GM20000 (cell line): ENCODE measurements around the gene DENND1C.
A peak's percentile ranks its signal among the peaks of the same experiment; 100 is the strongest.

Experiments used
- DNase-seq: peaks from one replicate; pipeline ENCODE4 v3.0.0; 2012; ENCODE audit warnings: low spot score
- TF ChIP-seq, protein P1 (sequence below): IDR thresholded peaks from 2 replicates; pipeline ENCODE4 v1.5.1; 2012; ENCODE audit warnings: mild to moderate bottlenecking, control low read depth; ENCODE audit errors: extremely low read depth, missing control alignments

The DENND1C gene

DNA sequence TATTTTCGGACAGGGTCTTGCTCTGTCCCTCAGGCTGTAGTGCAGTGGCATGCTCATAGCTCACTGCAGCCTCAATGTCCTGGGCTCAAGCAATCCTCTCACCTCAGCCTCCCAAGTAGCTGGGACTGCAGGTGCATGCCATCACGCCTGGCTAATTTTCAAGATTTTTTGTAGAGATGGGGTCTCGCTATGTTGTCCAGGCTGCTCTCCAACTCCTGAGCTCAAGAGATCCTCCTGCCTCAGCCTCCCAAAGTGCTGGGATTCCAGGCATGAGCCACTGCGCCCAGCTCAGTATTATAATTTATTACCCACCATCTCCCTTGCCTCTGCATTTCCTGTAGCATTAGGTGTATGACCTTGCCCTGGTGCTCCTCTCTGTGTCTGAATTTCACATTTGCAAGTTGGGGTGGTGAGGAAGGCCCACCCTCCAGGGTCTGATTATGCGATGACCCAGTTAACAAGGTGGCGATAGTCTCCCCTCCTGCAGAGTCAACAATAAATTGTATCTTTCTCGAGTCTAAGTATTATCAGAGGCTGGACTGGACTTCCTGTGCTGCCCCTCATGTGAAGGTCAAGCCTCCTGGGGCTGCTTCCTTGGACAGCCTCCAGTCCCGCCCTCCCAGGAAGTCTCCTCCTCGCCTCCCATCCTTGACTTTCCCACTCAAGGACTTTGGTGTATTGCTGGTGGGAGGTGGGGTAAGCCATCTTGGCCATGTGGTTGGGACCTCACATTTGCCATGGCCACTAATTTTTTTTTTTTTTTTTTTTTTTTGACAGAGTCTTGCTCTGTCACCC, 22.0 kb upstream of the DENND1C start:
- peak; percentile 7 for DNase-seq
- TF ChIP-seq, protein P1, sequence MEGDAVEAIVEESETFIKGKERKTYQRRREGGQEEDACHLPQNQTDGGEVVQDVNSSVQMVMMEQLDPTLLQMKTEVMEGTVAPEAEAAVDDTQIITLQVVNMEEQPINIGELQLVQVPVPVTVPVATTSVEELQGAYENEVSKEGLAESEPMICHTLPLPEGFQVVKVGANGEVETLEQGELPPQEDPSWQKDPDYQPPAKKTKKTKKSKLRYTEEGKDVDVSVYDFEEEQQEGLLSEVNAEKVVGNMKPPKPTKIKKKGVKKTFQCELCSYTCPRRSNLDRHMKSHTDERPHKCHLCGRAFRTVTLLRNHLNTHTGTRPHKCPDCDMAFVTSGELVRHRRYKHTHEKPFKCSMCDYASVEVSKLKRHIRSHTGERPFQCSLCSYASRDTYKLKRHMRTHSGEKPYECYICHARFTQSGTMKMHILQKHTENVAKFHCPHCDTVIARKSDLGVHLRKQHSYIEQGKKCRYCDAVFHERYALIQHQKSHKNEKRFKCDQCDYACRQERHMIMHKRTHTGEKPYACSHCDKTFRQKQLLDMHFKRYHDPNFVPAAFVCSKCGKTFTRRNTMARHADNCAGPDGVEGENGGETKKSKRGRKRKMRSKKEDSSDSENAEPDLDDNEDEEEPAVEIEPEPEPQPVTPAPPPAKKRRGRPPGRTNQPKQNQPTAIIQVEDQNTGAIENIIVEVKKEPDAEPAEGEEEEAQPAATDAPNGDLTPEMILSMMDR, result no peak

DNA sequence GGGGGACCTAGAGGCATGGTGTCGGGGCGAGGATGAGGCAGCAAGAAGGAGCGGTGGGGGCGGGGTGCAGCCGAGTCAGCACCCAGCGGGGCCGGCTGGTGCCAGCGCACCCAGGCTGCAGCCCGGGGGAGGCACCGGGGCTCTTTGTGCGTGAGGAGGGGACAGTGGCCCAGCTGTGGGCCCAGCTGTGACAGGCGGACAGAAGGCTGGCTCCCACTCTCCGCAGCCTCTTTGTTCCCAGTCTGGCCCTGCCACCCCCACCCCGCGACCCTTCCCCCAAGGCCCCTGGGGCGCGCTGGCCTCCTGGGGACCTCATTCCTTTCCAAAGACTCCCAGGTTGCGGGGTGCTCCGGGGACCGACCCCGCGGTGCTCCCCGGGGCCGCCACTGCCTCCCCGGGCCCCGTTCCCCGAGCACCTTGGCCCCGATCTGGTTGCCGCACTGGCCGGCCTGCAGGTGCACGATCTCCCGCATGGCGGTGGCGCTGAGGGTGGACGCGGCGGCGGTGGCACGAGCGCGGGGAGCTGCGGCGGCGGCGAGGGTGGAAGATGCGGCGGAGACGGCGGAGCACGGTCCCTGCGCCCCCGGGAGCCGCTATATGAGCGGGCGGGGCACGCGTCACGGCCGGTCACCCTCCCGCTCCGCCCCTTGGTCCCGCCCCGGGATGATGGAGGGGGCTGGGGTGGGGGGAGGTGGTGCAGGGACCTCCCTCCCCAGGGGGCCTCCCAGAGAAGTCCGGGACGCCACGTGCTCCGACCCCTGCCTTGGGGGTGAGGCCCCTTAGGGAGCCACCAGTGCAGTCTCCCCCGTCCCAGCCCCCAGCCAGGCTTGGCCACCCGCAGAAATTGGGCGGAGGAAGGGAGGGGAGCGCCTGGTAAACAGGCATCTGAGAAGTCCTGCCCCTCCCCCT, 20.4 kb upstream of the DENND1C start, which contains the start of gene TUBB4A:
TUBB4A (minus strand) TSS at position 570 of the 909 bp plus-strand sequence; CDS start at position 473, 97 bp downstream.
- peak; percentile 85 for DNase-seq
- TF ChIP-seq, protein P1, result no peak

DNA sequence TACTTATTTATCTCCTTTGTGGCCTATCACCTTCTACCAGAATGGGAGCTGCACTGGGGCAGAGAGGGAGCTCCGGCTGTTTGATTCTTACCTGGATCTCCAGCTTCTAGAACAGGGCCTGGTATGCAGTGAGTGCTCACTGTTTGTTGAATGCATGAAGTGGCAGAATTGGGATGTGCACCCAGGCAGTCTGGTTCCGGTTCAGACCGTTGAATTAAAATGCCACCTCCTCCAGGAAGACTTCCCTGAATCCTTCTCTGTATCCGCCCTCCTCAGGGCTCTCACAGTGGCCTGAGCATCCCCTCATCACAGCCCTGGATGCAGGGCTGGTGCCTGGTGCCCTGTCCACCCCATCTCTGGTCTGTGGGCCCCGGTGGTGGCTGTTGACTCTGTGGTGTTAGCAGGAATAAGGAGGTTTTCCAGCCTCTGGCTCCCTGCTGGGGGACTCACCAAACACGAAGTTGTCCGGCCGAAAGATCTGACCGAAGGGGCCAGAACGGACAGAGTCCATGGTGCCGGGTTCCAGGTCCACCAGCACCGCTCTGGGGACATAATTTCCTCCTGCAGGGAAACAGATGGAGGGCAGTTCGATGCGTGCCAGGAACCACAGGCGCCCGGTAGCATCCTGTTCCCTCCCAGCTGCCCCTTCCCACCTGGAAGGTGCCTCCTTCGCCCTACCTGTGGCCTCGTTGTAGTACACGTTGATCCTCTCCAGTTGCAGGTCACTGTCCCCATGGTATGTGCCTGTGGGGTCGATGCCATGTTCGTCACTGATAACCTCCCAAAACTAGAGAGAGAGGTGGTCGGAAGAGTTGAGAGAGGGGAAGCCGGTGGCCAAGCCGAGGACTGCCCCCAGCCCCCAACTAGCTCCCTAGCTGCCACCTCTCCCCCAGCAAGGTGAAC, 19.5 kb upstream of the DENND1C start:
- TF ChIP-seq, protein P1, result no peak
- DNase-seq, result peak; percentile 14

DNA sequence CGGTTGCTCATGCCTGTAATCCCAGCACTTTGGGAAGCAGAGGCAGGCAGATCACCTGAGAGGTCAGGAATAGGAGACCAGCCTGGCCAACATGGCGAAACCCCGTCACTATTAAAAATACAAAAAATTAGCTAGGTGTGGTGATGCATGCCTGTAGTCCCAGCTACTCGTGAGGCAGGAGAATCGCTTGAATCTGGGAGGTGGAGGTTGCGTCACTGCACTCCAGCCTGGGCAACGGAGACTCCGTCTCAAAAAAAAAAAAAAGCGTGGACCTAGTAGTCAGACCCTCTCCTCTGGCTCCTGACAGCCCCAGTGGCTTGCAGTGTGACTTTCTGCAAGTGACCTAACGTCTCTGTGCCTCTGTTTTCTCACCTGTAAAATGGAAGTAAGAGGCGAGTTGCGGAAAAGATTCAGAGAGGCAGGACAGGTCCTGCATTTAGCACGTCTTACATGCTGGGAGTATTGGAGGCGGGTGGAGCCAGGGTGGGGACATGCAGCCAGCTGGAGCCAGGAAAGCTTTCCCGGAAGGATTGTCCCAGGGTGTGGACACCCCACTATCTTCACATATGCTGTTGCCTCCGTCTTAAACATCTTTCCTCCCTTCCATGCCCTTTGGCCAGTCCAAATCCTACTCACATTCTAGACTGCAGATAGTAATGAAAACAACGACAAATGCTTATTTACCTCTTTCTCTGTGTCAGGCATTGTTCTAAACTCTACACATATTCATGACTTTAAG, 17.6 kb upstream of the DENND1C start:
- DNase-seq, result peak; percentile 7
- TF ChIP-seq, protein P1, result no peak

DNA sequence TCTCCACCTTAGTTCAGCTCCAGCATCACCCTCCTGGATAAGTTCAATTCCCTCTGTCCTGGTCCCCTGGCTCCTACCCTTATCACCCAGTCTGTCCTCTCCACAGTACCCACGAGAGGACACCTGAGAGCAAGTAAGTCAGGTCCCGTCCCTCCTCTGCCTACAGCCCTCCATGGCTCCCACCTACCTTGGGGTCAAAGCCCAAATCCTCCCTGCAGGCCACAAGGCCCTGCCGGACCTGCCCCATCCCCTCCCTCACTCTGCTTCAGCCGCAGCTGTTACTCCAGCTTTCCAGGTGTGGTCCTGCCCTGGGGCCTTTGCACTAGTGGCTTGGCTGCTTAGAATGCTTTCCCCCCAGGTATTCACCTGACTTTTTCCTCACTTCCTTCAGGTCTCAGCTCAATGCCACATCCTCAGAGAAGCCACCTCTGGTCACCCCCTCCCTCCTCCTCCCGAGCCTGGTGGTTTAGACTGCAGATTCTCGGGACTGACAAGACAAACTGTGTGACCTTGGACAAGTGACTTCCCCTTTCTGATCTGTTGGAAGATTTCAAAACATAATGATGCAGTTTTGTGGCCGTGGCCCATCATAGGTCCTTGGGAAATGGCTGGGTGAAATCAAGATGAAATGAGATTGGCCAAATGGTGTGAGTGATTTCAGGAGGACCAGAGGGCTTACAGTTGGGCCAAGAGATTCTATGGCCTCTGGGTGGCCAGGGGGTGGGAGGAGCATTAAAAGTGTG, 16.9 kb upstream of the DENND1C start:
- TF ChIP-seq, protein P1, result no peak
- DNase-seq, result peak; percentile 20

DNA sequence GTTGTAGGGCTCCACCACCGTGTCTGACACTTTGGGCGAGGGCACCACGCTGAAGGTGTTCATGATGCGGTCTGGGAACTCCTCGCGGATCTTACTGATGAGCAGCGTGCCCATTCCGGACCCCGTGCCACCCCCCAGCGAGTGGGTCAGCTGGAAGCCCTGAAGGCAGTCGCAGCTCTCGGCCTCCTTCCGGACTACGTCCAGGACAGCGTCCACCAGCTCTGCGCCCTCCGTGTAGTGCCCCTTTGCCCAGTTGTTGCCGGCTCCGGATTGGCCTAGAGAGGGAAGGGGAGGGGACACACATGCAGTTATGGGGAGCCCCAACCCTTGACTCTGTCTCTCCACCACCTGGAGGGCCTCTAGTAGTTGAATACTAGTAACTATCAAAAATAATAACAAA, 14.4 kb upstream of the DENND1C start:
- TF ChIP-seq, protein P1, result no peak
- peak; percentile 4 for DNase-seq
